ENCODE data around the gene DSCAM. TPM values are rescaled to one million over a fixed set of nuclear protein-coding genes. Genes with fewer than 3 reads are reported as not detected.

Gene DSCAM
- total RNA-seq, 2 experiments from 2014 or later: not detected

DNA sequence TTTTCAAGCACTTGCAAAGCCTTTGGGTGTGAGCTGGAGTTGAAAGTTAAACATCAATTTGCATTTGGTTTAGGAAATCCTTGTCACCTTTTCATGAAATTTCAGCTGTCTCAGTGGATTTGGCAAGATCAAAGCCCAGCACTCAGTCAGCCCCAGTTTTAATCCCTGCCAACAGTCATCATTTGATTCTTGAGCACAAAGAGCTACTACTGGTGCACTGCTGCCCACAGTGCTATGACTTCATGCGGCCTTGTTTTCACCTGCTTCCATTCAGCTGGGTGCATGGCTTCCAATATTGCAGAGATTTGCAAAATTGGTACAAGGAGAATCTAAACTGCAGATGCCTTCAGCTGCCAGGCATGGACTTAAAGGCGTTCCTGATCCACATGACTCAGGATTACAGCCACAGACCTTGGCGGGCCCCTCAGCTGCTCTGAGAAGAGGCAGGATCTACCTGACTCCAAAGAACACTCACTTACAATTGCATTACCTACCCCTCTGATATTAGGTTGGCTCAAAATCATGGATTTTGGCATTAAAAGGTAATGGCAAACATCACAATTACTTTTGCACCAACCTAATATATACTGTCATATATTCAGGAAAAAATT, 259.1 kb downstream of the DSCAM start:
- H3K9me3 Mint-ChIP-seq: peaks cover 14% of the 10 kb centered on the region
- no peak for DNase-seq
- no peaks in the 10 kb centered on the region for H3K36me3 Mint-ChIP-seq
- ChIA-PET CTCF (no interaction called here), POLR2A (no interaction called here)
- no peaks in the 10 kb centered on the region for H3K4me1 Mint-ChIP-seq (ENCODE audit: low read depth)
- H3K27ac Mint-ChIP-seq: no peak overlapping the region
- H3K4me3 Mint-ChIP-seq: no peak overlapping the region
- intact Hi-C loops (cut with micrococcal nuclease): no loop called here
- H3K27me3 Mint-ChIP-seq: no peaks in the 10 kb centered on the region

GRCh38 chr21:40586575-40586974, 260.4 kb downstream of the DSCAM start:
- Mint-ChIP-seq H3K36me3 (no peaks in the 10 kb centered on the region), H3K9me3 (peaks cover 9% of the 10 kb centered on the region), H3K27ac (no peak overlapping the region), H3K4me3 (no peak overlapping the region), H3K27me3 (no peaks in the 10 kb centered on the region), H3K4me1 (ENCODE audit: low read depth) (no peaks in the 10 kb centered on the region)
- intact Hi-C loops (cut with micrococcal nuclease): no loop called here
- DNase-seq: no peak
- CTCF ChIA-PET: no interaction called here
- POLR2A ChIA-PET: no interaction called here

GRCh38 chr21:40577285-40578043, 269.5 kb downstream of the DSCAM start:
- ChIA-PET POLR2A (no interaction called here), CTCF (no interaction called here)
- Mint-ChIP-seq H3K9me3 (peaks cover 6% of the 10 kb centered on the region), H3K36me3 (no peaks in the 10 kb centered on the region), H3K27ac (no peak overlapping the region), H3K4me3 (no peak overlapping the region), H3K27me3 (no peaks in the 10 kb centered on the region), H3K4me1 (ENCODE audit: low read depth) (no peaks in the 10 kb centered on the region)
- intact Hi-C loops (cut with micrococcal nuclease): no loop called here
- no peak for DNase-seq

- no peaks in the 10 kb centered on the region for H3K4me1 Mint-ChIP-seq (ENCODE audit: low read depth)
- DNase-seq: no peak
- no peak overlapping the region for H3K27ac Mint-ChIP-seq
- intact Hi-C loops (cut with micrococcal nuclease): no loop called here
- ChIA-PET CTCF (no interaction called here), POLR2A (no interaction called here)
- no peaks in the 10 kb centered on the region for H3K36me3 Mint-ChIP-seq
- H3K9me3 Mint-ChIP-seq: peaks cover 6% of the 10 kb centered on the region
- no peaks in the 10 kb centered on the region for H3K27me3 Mint-ChIP-seq
- no peak overlapping the region for H3K4me3 Mint-ChIP-seq
Measured at GRCh38 chr21:40575976-40576375, 271.0 kb downstream of the DSCAM start.

GRCh38 chr21:40569357-40569756, 277.6 kb downstream of the DSCAM start:
- H3K27ac Mint-ChIP-seq: no peak overlapping the region
- intact Hi-C loops (cut with micrococcal nuclease): no loop called here
- no peak for DNase-seq
- peaks cover 13% of the 10 kb centered on the region for H3K9me3 Mint-ChIP-seq
- POLR2A ChIA-PET: no interaction called here
- H3K27me3 Mint-ChIP-seq: no peaks in the 10 kb centered on the region
- H3K4me1 Mint-ChIP-seq (ENCODE audit: low read depth): no peaks in the 10 kb centered on the region
- no peaks in the 10 kb centered on the region for H3K36me3 Mint-ChIP-seq
- CTCF ChIA-PET: no interaction called here
- no peak overlapping the region for H3K4me3 Mint-ChIP-seq

DNA sequence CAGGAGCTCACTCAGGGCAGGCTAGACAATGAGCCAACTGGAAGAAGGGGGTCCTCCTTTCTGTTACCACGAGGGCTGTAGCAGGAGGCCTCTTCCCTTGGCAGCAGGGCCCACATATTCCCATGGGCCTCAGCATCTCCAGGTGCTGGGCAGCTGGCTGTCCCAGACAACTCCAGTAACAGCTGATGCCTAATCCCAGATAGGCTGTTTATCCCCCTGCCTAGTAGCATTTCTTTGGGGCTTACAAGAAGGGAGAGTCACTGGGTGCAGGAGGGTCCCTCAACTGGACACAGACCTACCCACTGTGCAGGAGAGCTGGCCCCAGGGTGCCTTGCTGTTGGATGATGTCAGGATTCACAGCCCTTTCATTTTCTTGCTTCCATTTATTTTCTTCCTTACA, 278.2 kb downstream of the DSCAM start:
- no peaks in the 10 kb centered on the region for H3K4me1 Mint-ChIP-seq (ENCODE audit: low read depth)
- intact Hi-C loops (cut with micrococcal nuclease): no loop called here
- H3K4me3 Mint-ChIP-seq: no peak overlapping the region
- CTCF ChIA-PET: no interaction called here
- POLR2A ChIA-PET: no interaction called here
- no peak overlapping the region for H3K27ac Mint-ChIP-seq
- peaks cover 13% of the 10 kb centered on the region for H3K9me3 Mint-ChIP-seq
- H3K36me3 Mint-ChIP-seq: no peaks in the 10 kb centered on the region
- no peaks in the 10 kb centered on the region for H3K27me3 Mint-ChIP-seq
- no peak for DNase-seq

- Mint-ChIP-seq H3K27me3 (no peaks in the 10 kb centered on the region), H3K4me1 (ENCODE audit: low read depth) (no peaks in the 10 kb centered on the region), H3K9me3 (peaks cover 13% of the 10 kb centered on the region), H3K27ac (no peak overlapping the region), H3K36me3 (no peaks in the 10 kb centered on the region), H3K4me3 (no peak overlapping the region)
- POLR2A ChIA-PET: no interaction called here
- intact Hi-C loops (cut with micrococcal nuclease): no loop called here
- CTCF ChIA-PET: no interaction called here
- no peak for DNase-seq
Measured at GRCh38 chr21:40567501-40567900, 279.5 kb downstream of the DSCAM start.

DNA sequence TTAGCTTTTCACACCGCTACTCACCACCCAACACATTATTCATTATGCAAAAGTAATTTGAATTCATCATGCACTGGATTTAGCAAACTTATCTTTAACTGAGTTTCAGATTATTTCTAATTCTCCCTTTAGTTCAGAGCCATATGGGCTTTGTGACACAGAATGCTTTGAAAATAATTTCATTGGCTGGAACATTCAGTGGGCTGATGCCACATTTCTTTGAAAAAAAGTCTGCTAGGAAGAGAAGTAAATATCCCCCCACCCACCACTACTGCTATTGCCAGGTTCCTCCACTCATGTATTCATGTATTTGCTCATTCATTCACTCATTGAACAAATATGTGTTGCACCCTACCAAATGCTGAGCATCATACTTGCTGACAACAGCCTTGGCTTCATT, 280.5 kb downstream of the DSCAM start:
- CTCF ChIA-PET: no interaction called here
- POLR2A ChIA-PET: no interaction called here
- no peaks in the 10 kb centered on the region for H3K4me1 Mint-ChIP-seq (ENCODE audit: low read depth)

DNA sequence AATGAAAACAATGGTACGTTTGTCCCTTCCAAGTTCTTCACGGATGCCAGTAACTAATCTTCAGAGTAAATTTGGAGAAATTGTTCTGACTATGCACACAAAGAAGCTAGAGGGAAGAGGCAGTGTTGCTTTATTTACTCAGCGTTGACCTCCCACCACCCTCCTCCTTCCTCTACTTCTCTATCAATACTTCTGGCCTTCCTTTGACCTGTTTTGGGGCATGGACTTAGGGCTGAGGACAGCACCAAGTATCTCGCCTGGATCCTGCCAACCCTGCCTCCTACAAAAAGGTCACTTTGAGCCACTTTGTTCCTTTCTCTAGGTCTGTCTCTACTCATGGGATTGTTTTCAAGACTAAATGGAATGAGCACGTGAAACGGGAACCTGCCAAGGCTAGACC, 282.6 kb downstream of the DSCAM start:
- peaks cover 2% of the 10 kb centered on the region for H3K9me3 Mint-ChIP-seq
- H3K4me3 Mint-ChIP-seq: no peak overlapping the region
- H3K27me3 Mint-ChIP-seq: no peaks in the 10 kb centered on the region
- ChIA-PET POLR2A (no interaction called here), CTCF (no interaction called here)
- intact Hi-C loops (cut with micrococcal nuclease): no loop called here
- no peaks in the 10 kb centered on the region for H3K4me1 Mint-ChIP-seq (ENCODE audit: low read depth)
- no peaks in the 10 kb centered on the region for H3K36me3 Mint-ChIP-seq
- DNase-seq: no peak
- no peak overlapping the region for H3K27ac Mint-ChIP-seq

More for the DNA sequence above, 280.5 kb downstream of the DSCAM start:
- Mint-ChIP-seq H3K36me3 (no peaks in the 10 kb centered on the region), H3K4me3 (no peak overlapping the region), H3K9me3 (peaks cover 13% of the 10 kb centered on the region), H3K27me3 (no peaks in the 10 kb centered on the region), H3K27ac (no peak overlapping the region)
- no peak for DNase-seq
- intact Hi-C loops (cut with micrococcal nuclease): no loop called here

GRCh38 chr21:40563900-40564299, 283.1 kb downstream of the DSCAM start:
- POLR2A ChIA-PET: no interaction called here
- H3K9me3 Mint-ChIP-seq: peaks cover 2% of the 10 kb centered on the region

DNA sequence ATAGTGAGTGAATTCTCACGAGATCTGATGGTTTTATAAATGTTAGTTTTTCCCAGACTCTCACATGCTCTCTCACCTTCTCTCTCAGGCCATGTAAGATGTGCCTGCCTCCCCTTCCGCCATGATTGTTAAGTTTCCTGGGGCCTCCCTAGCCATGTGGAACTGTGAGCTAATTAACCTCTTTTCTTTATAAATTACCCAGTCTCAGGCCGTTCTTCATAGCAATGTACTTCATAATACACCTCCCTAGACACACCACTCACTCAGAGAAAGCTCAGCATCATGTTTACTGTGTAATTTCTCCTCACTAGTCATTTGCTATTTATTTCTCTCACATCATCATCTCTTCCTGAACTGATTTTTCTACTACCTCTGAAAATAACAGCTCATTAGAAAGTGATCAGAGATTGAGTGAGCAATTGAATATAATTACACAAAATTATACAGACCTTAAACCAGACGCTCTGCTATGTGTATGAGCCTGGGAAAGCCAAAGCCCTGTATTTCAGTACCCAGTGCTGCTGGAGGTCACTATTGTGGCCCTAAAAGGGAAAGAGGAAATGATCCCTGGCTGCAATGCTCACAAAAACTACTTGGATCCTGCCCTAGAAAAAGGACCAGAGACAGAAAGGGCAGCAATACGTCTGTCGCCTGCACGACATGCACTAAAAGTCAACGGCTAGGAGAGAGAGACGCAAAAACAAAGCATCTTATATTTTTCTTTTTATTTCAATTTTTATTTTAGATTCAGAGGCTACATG, 284.5 kb downstream of the DSCAM start:
- Mint-ChIP-seq H3K27ac (no peak overlapping the region), H3K9me3 (peaks cover 3% of the 10 kb centered on the region), H3K36me3 (no peaks in the 10 kb centered on the region), H3K4me3 (no peak overlapping the region), H3K27me3 (no peaks in the 10 kb centered on the region), H3K4me1 (ENCODE audit: low read depth) (no peaks in the 10 kb centered on the region)
- ChIA-PET CTCF (no interaction called here), POLR2A (no interaction called here)
- intact Hi-C loops (cut with micrococcal nuclease): no loop called here
- no peak for DNase-seq

More at GRCh38 chr21:40563900-40564299, 283.1 kb downstream of the DSCAM start:
- Mint-ChIP-seq H3K36me3 (no peaks in the 10 kb centered on the region), H3K4me1 (ENCODE audit: low read depth) (no peaks in the 10 kb centered on the region), H3K27me3 (no peaks in the 10 kb centered on the region), H3K27ac (no peak overlapping the region), H3K4me3 (no peak overlapping the region)
- CTCF ChIA-PET: no interaction called here
- DNase-seq: no peak
- intact Hi-C loops (cut with micrococcal nuclease): no loop called here

GRCh38 chr21:40556442-40556968, 290.5 kb downstream of the DSCAM start:
- intact Hi-C loops (cut with micrococcal nuclease): no loop called here
- POLR2A ChIA-PET: no interaction called here
- Mint-ChIP-seq H3K4me3 (no peak overlapping the region), H3K27ac (no peak overlapping the region), H3K9me3 (peaks cover 4% of the 10 kb centered on the region), H3K4me1 (ENCODE audit: low read depth) (no peaks in the 10 kb centered on the region), H3K36me3 (no peaks in the 10 kb centered on the region), H3K27me3 (no peaks in the 10 kb centered on the region)
- CTCF ChIA-PET: no interaction called here
- DNase-seq: no peak

All from activated CD4-positive, alpha-beta memory T cell treated with anti-CD3 and anti-CD28 coated beads for 36 hours (primary cell).